22Rv1 (cell line): ENCODE measurements around the gene TMEM43.

Source experiments
- CTCF ChIP-seq: fragments of 450-650 bp; IDR thresholded peaks from 2 replicates; pipeline ENCODE4 v1.5.1; 2017; ENCODE audit warnings: mild to moderate bottlenecking
- ZFX ChIP-seq: fragments of 450-650 bp; IDR thresholded peaks from 2 replicates; pipeline ENCODE4 v1.6.1; 2017; ENCODE audit warnings: antibody characterized with exemption, borderline replicate concordance

DNA sequence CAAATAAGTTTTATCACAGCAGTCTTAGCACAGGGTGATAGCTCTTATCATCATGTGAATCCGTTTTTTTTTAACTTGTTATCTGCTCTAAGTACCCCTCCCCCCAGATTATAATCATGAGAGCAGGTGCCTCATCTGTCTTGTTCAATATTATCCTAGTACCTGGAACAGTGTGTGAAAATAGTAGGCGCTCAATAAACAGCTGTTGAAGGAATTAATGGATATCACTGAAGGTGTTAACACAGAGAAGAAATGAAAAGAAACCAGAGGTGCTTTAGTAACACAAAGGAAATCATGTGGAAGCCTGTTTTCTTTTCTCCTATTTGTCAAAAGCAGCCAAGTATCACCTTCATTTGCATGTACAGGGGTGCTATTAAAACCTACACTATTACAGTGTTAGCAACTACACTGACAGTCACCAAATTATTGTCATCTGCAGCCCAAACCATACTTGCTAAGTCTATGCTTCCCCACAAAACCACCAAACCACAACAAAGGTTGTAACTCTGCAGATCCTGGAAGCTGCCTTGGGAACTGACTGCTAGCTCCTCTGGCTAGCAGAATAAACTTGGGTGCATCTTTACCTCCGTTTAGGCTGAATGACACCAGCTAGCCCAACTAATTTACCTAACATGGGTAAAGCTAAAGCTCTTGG, 50.7 kb downstream of the TMEM43 start:
- TF ChIP-seq CTCF (no peak), ZFX (no peak)
